GM21390 (cell line): ENCODE results near the gene CELSR2.
"Not testable (repeated sequence)": the region's sequence is repeated elsewhere in the genome, so short reads cannot be mapped to it uniquely, and the experiment has no call there.

Source experiments
- ATAC-seq: cut with Tn5 transposase; IDR thresholded peaks from one replicate; pipeline ENCODE4 v1.9.1; 2021; ENCODE audit not compliant: unreplicated experiment

CELSR2 gene

DNA sequence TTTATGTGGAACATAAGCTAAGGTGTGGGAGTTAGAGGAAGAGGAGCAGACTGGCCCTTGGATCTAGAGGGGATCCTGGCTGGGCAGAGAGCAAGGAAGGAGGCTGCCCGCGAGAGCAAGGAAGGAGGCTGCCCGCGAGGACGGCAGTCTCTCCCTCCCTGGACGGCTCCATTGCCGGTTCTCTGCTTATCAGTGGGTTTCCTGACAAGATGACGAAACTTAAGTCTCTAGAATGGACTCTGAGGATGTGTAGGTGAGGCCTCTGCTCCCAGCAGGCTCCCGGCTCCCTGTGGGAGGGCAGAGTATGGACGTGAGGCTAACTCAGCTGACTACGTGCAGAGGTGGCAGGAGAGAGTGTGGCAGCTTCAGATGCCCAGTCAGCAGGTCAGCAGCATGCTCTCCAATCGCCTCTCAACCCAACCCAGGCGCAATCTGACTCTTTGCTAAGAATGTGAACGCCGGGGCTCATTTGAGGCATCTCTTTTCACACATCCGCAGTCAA lies 51.4 kb downstream of the CELSR2 start:
- no peak for ATAC-seq

DNA sequence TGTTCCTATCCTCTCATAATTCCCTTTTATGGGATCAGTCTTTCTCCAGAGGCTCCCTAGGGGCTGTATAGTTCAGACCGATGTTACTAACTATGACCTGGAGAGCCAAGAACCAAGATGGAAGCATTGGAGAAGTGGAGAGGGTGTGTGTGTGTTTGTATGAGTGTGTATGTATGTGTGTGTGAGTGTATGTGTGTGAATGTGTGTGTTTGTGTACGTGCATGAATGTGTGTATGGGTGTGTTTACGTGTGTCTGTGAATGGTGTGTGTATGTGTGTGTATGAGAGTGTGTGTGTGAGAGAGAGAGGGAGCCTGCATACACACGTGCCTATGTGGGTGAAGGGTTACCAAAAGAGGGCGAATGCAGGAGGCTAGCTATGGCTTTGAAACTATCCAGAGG lies 52.5 kb downstream of the CELSR2 start:
- no peak for ATAC-seq

DNA sequence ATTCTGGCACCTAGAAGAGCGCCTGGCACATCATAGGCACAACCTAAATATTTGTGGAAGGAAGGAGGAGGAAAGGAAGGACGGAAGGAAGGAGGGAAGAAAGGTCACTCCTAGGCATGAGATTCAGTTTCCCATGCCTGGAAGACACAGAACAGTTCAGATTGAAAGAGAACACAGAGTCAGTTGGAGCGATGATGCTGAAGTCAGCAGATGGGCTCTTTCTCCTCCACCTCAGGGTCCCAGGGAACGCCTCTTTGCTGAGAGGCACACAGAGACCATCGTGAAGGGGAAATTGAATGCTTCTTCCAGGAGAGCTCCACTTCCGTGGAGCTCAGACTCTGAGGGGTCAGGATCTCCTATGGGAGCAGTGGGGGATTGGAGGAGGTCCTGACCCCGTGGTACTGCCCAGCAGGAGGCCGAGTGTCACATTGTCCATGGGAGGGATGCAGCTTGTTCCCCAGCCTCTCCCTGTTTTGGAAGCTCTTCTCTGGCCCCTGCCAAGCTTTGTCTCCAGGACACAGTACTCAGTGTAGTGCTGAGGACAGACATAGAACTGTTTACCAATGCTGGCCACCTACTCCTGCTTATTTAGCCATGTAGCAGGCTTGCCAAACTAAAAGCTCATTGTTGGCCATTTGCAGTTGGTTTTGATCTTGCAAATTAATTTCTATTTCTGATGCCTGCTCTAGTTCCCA lies 55.0 kb downstream of the CELSR2 start:
- no peak for ATAC-seq

DNA sequence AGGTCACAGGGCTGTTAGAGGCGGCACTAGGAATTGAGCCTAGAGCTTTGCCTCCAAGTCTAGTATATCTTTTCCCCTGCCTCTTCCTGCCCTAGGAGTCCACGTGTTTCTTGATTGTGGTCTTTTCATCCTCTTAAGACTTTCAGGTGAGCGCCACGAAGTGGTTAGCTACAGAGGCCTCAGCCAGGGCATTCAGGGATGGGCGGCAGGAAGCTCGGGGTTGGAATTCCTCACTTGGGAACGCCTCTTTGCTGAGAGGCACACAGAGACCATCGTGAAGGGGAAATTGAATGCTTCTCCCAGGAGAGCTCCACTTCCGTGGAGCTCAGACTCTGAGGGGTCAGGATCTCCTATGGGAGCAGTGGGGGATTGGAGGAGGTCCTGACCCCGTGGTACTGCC lies 56.7 kb downstream of the CELSR2 start:
- not testable (repeated sequence) for ATAC-seq

DNA sequence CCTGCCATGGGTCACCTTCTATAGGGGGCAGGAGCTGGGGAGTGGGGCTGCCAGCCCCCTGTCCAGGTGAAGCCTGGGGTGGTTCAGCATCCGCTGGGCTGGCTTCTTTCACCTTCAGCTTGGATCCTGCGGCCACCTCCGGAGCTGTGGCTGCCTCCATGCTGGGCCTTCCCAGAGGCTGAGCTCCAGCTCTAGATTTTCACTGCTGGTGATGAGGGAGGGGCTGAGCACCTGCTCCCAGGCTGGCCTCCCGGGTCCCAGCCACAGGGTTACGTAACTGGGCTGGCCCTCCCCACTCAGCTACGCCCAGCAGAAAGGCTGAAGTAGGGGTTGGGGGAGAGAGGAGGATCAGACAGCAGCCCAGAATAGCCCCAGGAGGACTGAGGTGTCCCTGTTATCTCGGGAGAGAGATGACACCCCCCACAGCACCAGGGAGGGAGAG lies 57.5 kb downstream of the CELSR2 start, which contains the start of gene MYBPHL:
Gene MYBPHL (minus strand): TSS at position 180 of the 442 bp plus-strand sequence. CDS start 20 bp downstream, at position 160.
- no peak for ATAC-seq

DNA sequence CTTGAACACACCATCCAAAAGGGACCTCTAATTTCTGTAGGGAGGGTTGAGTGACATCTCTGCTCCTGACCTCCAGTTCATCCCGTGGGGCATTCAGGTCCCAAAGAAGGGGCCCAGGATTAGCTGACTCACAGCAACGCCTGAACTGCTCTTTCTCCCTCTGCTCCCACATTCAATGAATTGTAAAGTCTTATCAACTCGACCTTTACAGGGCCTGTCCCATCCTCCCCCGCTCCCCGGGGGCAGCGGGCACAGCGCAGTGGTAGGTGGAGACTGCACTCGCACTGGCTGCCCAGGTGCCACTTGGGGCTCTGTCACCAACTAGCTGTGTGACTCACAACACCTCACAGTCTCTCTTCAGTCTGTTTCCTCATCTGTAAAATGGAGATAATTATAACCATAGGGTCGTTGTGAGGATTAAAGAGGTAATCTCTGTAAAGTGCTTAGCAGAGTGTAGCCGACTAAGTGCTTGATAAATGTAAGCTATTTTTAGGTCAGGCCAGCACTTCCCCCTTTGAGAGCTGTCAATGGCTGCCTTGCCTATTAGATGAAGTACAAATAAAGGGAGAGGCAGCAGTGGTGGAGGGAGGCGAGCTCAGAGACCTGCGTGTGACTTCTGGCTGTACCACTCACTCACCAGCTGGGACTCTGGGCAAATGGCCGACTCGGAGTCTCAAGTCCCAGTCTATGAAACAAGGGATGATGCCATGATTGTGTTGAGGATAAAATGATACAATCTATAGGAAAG lies 58.1 kb downstream of the CELSR2 start:
- ATAC-seq: no peak

DNA sequence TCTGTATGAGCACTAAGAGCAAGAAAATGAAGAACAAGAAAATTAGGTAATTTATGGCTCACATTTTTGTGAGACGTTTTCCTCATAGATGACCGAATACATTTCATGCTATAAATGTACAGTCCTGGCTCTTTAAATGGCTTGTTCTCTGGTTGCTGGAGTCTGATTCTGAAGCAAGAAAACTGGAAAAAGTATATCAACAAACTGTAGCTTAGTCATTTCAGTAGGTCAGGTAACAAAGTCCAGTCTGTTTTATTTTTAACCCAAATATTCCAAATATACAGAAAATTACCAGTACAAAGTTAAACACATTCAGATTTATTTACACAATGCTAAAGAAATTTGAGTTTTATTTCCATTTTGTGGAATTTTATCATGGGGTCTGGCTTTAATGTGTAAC lies 60.0 kb downstream of the CELSR2 start:
- no peak for ATAC-seq

DNA sequence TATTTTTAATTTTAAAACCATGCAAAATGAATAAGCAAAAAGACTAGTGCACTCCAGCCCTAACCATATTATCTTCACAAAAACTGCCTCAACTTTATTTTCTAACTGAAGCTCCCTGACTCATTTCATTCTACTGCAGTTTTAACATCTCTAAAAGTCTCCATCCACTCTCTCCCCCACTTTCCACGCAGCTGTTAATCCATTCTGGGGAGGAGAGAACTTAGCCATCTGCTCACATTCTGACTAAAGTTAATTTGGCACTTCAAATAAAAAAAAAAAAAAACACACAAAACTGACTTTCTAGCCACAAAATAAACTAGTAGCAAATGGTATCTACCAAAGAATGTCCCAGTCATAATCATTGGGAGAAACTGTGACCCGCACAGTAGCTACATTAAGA lies 62.9 kb downstream of the CELSR2 start:
- no peak for ATAC-seq

DNA sequence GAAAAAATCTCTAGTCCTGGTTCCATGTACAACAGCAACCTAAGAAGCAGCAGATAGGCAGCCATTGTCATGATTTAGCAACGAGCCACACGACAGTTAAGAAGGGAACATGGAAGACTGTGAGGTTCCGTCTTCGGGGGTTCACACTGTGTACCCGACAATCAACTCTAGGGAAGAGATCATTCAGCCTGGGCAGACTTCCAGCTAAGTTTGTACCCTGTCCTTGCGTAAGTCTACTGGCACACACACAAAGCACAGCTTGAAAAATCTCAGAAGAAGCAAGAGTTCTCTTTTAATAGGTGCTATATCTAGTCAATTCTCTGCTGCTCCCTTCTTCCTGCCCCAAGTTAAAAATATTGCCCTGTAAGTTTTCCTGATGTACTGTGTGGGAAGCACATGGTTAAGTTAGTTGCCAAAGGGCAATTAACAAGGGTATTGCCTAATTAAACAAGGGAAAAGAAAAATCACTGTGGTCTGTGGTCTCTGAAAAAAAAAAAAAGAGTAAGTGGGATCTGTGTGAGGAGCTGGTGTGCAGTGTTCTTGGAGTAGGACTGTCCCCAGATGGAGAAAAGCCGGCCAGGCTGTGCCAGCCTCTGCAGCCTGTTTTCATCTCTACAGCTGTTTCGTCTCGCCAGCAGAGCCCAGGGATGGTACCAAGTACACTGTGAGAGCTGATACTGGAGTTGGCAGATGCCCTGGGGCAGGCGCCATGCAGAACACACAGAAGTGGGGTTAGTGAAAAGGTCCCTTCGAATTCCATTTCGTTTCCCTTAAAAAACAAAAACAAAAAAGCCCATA lies 63.8 kb downstream of the CELSR2 start:
- ATAC-seq: no peak

DNA sequence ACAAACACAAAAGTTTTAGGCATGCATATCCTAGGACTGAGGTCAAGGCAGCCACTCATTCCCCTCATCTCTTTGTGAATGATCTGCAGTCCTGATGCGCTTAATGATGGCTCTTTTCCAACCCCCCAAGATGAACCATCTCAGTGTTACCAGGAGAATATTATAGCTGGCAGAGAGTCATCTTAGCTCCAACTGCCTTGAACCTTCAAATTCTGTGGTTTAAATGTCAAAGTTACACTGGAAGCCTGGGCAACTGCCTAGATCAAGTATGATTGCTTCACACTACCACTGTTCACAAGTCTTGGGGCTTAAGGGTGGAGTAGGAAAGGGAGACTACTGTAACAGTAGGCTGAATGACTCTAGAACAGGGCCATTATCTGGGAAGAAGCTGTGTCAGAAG lies 65.5 kb downstream of the CELSR2 start:
- ATAC-seq: no peak

DNA sequence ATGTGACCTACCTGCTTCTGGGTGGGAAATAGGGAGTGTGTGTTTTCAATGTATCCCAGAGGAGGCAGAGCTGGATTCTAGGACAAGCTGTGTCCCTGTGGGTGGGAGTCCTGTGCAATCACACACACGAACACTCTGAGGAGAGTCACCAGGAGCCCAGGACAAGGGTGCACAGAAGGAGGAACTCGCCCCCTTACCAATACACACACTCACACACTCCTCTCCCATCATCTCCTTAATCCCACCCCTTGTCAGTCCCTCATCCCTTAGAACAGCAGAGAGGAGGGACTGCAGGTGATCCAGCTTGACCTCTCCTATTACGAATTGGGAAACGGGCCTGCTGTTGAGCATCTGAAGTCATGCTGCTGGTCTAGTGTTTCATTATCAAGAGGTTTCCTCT lies 65.9 kb downstream of the CELSR2 start:
- no peak for ATAC-seq

DNA sequence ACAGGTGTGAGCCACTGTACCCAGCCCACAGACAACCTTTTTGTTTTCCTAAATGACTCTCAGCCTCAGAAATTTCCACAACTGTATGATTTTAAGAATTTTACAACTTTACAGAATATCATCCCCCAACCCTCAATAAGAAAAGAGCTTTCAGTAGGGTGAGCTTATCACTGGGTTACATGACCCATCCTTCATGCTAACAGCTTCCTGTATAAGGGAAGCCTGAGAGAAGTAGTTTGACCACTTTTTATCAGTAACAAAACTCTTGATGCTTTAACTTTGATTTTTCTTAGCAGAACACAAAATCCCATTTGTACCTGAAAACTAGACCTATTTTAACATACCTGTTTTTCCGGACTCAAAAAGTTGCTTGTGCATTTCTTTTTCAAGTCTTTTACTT lies 67.2 kb downstream of the CELSR2 start:
- ATAC-seq: no peak

DNA sequence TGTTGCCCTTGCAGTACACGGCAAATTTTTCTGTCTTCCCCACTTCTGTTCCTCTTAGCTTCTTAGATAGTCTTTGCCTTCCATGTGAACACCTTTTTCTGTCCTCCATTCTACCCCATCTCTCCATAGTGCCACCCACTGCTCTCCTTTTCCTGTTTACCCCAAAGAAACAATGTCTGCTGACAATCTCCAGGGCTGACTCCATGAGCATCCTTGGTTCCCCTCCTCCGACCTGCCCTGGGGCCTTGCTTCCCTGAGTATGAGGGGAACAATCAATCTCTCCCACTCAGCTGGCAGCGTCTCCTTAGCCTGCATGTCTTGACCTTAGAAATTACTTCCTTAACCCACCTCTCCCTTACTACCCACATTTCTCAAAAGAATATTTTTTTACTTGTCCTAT lies 69.8 kb downstream of the CELSR2 start:
- ATAC-seq: no peak

DNA sequence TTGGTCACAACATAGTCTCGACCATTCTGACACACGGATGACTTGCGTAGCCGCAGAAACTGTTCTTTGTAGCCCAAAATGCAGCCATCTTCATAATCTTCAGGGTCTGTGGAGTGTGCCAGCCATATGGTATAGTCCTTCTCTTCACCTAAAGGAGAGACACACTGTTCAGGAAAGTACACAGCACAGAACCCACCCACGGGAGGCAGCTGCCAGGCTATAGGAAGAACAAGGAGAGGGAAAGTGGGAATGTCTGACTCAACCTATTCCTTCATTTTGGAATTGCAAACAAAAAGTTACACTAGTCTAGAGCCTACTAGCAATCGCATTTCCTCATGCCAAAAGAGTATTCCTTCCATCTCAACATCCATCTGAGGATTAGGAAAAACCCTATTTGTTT lies 73.6 kb downstream of the CELSR2 start:
- ATAC-seq: no peak
